Keratinocyte (primary cell): ENCODE results near the gene CACNG4. TPM values are rescaled to one million over a fixed set of nuclear protein-coding genes. Genes with fewer than 3 reads are reported as not detected.

Experiments
- DNase-seq: peaks from one replicate; pipeline ENCODE4 v3.0.0-alpha.2; 2011; ENCODE audit warnings: low read depth, missing footprints, low spot score
- FAIRE-seq: peaks from 2 replicates; lab custom pipeline; 2011; peaks lifted over from hg19 to GRCh38; lab: Jason Lieb, UNC
- H2AFZ ChIP-seq: 2 replicates; pipeline ENCODE4 v1.6.0; 2012; ENCODE audit warnings: low read length, control low read depth, inconsistent platforms; ENCODE audit not compliant: control insufficient read depth
- H3K27ac ChIP-seq: 2 replicates; pipeline ENCODE4 v1.5.1; 2011; ENCODE audit warnings: low read length; ENCODE audit not compliant: control insufficient read depth, insufficient read depth
- H3K27me3 ChIP-seq: 3 replicates; pipeline ENCODE4 v1.6.0; 2011; ENCODE audit warnings: low read length; ENCODE audit not compliant: control insufficient read depth, insufficient read depth; ENCODE audit errors: extremely low read depth
- H3K36me3 ChIP-seq, 2 experiments: 2 replicates in 1 of 2; 3 replicates in 1 of 2; pipeline ENCODE4 v1.5.1; 2011; ENCODE audit warnings: low read length in 2 of 2, mild to moderate bottlenecking in 1 of 2; ENCODE audit not compliant: control insufficient read depth in 2 of 2, insufficient read depth in 2 of 2; ENCODE audit errors: extremely low read depth in 1 of 2
- H3K4me1 ChIP-seq: 3 replicates; pipeline ENCODE4 v1.5.1; 2011; ENCODE audit warnings: low read length; ENCODE audit not compliant: control insufficient read depth, insufficient read depth; ENCODE audit errors: extremely low read depth
- H3K4me2 ChIP-seq: 3 replicates; pipeline ENCODE4 v1.6.0; 2011; ENCODE audit warnings: low read depth, low read length; ENCODE audit not compliant: control insufficient read depth, insufficient read depth; ENCODE audit errors: extremely low read depth
- H3K4me3 ChIP-seq, 3 experiments: fragments of 200-600 bp in 1 of 3; sonication (generic) in 1 of 3; 2 replicates in 2 of 3; 3 replicates in 1 of 3; pipeline ENCODE4 v1.5.1; 2011 to 2016; ENCODE audit warnings: low read length in 3 of 3, mild to moderate bottlenecking in 3 of 3, control low read depth in 2 of 3, inconsistent platforms in 1 of 3, low read depth in 1 of 3, mixed read lengths in 1 of 3, mixed run types in 1 of 3, moderate library complexity in 1 of 3; ENCODE audit not compliant: control insufficient read depth in 2 of 3, insufficient read depth in 2 of 3; ENCODE audit errors: extremely low read depth in 1 of 3
- H3K79me2 ChIP-seq: 2 replicates; pipeline ENCODE4 v1.6.0; 2012; ENCODE audit warnings: low read length; ENCODE audit not compliant: control insufficient read depth, insufficient read depth
- H3K9ac ChIP-seq: 3 replicates; pipeline ENCODE4 v1.6.0; 2011; ENCODE audit warnings: low read length; ENCODE audit not compliant: control insufficient read depth, insufficient read depth; ENCODE audit errors: extremely low read depth
- H3K9me1 ChIP-seq: 3 replicates; pipeline ENCODE4 v1.6.0; 2011; ENCODE audit warnings: low read length; ENCODE audit not compliant: control insufficient read depth, insufficient read depth; ENCODE audit errors: extremely low read depth
- H3K9me3 ChIP-seq: 2 replicates; pipeline ENCODE4 v1.5.1; 2012; ENCODE audit warnings: low read depth, low read length; ENCODE audit not compliant: control insufficient read depth
- H4K20me1 ChIP-seq: 3 replicates; pipeline ENCODE4 v1.6.0; 2011; ENCODE audit warnings: low read length; ENCODE audit not compliant: control insufficient read depth, insufficient read depth; ENCODE audit errors: extremely low read depth
- CTCF ChIP-seq, 3 experiments: IDR thresholded peaks in 1 of 3; conservative IDR thresholded peaks in 1 of 3; optimal IDR thresholded peaks in 1 of 3; 2 replicates in 2 of 3; 3 replicates in 1 of 3; pipeline versions ENCODE3 to v1.5.1; 2011; ENCODE audit warnings: low read length in 3 of 3, mild to moderate bottlenecking in 3 of 3, moderate library complexity in 2 of 3, control low read depth in 1 of 3, inconsistent platforms in 1 of 3; ENCODE audit not compliant: insufficient read depth in 2 of 3; ENCODE audit errors: extremely low read depth in 1 of 3
- EZH2 ChIP-seq: IDR thresholded peaks from one replicate; pipeline ENCODE4 v1.6.1; 2012; ENCODE audit warnings: inconsistent platforms, mild to moderate bottlenecking, low read length, moderate library complexity
- dilution Hi-C: fragments of 300-500 bp; cut with MboI; formaldehyde crosslinking; loops from one replicate; pipeline ENCODE4 v1.7.0; 2020; ENCODE audit warnings: low sequenced_read_pairs; ENCODE audit not compliant: extremely low pct_ligation_motif_present
- polyA plus RNA-seq, 5 experiments: library from polyadenylated mRNA; depleted of rRNA in 3 of 5; stranded (reverse) in 3 of 5; stranded (forward) in 1 of 5; unstranded in 1 of 5; fragments of >200 nt; gene quantifications; 1 replicate in 1 of 5; 2 replicates in 3 of 5; 3 replicates in 1 of 5; pipeline versions ENCODE4 v1.2.1 to v1.2.3, GENCODE V29; 2011 to 2012; ENCODE audit warnings: missing spikeins in 2 of 5, low read depth in 1 of 5, low replicate concordance in 1 of 5

CACNG4 gene
- polyA plus RNA-seq, 1 donor (not counting 4 experiments of a cell fraction or from before 2014, with no cell fraction given), result not detected

GRCh38 chr17:67015001-67015400, 50.5 kb downstream of the CACNG4 start:
- no peak overlapping the region for H2AFZ ChIP-seq
- no peaks in the 10 kb centered on the region for H3K36me3 ChIP-seq
- H3K9me3 ChIP-seq, result no peaks in the 10 kb centered on the region
- no peaks in the 10 kb centered on the region for H4K20me1 ChIP-seq
- no peak for TF ChIP-seq EZH2
- TF ChIP-seq CTCF (optimal IDR thresholded peaks at IDR 0.05 in 1 of 3, IDR thresholded peaks at IDR 0.05 in 1 of 3, conservative IDR thresholded peaks at IDR 0.05 in 1 of 3; ENCODE audit: extremely low read depth in 1 of 3, insufficient read depth in 2 of 3, low read length in 3 of 3), result no peak
- no peaks in the 10 kb centered on the region for H3K79me2 ChIP-seq
- no peak overlapping the region for H3K4me2 ChIP-seq
- dilution Hi-C loops, result no loop called here
- H3K9me1 ChIP-seq, result no peaks in the 10 kb centered on the region
- no peak overlapping the region for H3K4me3 ChIP-seq
- no peaks in the 10 kb centered on the region for H3K27me3 ChIP-seq
- no peak overlapping the region for H3K9ac ChIP-seq
- no peak for FAIRE-seq
- no peak overlapping the region for H3K27ac ChIP-seq
- H3K4me1 ChIP-seq, result no peaks in the 10 kb centered on the region
- no peak for DNase-seq

GRCh38 chr17:67016039-67016762, 51.7 kb downstream of the CACNG4 start:
- H3K4me1 ChIP-seq, result no peaks in the 10 kb centered on the region
- no peak overlapping the region for H3K27ac ChIP-seq
- FAIRE-seq (no peak), DNase-seq (no peak)
- no peaks in the 10 kb centered on the region for H3K79me2 ChIP-seq
- TF ChIP-seq EZH2, result no peak
- no peak for TF ChIP-seq CTCF (optimal IDR thresholded peaks at IDR 0.05 in 1 of 3, IDR thresholded peaks at IDR 0.05 in 1 of 3, conservative IDR thresholded peaks at IDR 0.05 in 1 of 3; ENCODE audit: extremely low read depth in 1 of 3, insufficient read depth in 2 of 3, low read length in 3 of 3)
- H3K4me2 ChIP-seq, result no peak overlapping the region
- dilution Hi-C loops, result no loop called here
- H3K27me3 ChIP-seq, result peaks cover 7% of the 10 kb centered on the region
- no peaks in the 10 kb centered on the region for H3K9me1 ChIP-seq
- H2AFZ ChIP-seq, result no peak overlapping the region
- H4K20me1 ChIP-seq, result no peaks in the 10 kb centered on the region
- H3K4me3 ChIP-seq, result no peak overlapping the region
- H3K9ac ChIP-seq, result no peak overlapping the region
- no peaks in the 10 kb centered on the region for H3K36me3 ChIP-seq
- H3K9me3 ChIP-seq, result no peaks in the 10 kb centered on the region
